Fibroblast of skin of scalp (primary cell): Measurements from ENCODE around the gene RBM14. TPM values are rescaled to one million over a fixed set of nuclear protein-coding genes. Genes with fewer than 3 reads are reported as not detected.
"Not testable (repeated sequence)": the region's sequence is repeated elsewhere in the genome, so short reads cannot be mapped to it uniquely, and the experiment has no call there.

Experiments
- DNase-seq: peaks from one replicate; pipeline ENCODE4 v3.0.0-alpha.2; 2013
- polyA plus RNA-seq, 2 experiments: library from polyadenylated mRNA; unstranded; fragments of 120-200 nt; gene quantifications; one replicate each; pipeline ENCODE4 v1.2.1, GENCODE V29; 2013; ENCODE audit not compliant: insufficient read length in 2 of 2

Gene RBM14
- polyA plus RNA-seq (2013, experiment 1 of 2; ENCODE audit: insufficient read length) = 39.4 TPM
- polyA plus RNA-seq (2013, experiment 2 of 2; ENCODE audit: insufficient read length) = 35.6 TPM

DNA sequence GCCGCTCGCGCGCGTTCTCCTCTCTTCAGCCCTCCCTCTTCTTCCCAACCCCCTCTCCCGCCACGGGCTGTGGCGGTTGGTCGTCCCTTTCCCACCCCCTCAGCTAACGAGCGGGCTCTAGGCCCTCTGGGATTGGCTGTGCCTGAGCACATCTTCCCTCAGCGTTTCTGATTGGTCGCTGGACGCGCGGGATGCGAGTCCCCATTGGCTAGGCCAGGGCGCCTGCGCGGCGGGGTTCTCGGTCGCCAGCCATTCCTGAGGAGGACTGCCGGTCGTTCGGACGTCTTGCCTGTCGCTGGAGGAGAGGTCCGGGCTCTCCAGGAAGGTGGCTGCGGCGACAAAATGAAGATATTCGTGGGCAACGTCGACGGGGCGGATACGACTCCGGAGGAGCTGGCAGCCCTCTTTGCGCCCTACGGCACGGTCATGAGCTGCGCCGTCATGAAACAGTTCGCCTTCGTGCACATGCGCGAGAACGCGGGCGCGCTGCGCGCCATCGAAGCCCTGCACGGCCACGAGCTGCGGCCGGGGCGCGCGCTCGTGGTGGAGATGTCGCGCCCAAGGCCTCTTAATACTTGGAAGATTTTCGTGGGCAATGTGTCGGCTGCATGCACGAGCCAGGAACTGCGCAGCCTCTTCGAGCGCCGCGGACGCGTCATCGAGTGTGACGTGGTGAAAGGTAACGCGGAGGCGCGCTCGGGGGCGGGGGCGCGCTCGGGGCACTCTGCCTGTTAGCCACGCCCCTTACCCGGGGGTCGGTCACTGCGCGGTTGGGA, at the start of gene RBM14:
Gene RBM14 (plus strand): TSS at position 252 of the 776 bp plus-strand sequence. CDS start 91 bp downstream, at position 343.
- peak; percentile 100 for DNase-seq

DNA sequence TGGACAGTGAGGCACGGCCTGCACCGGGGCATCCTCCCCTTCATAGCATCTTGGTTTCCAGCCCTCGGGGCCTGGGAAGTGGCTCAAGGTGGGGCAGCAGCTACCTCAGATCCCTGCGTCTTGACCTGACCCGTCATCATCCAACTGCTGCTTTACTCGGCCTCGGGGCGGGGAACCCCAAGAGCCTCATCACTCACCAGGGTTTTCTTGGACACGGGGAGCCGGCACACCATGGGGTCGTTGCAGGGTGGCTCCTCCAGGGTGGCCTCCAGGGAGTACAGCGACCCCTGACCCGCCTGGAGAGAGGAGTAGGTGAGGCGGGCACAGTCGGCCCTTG, 48.7 kb upstream of the RBM14 start:
- DNase-seq = no peak

- peak; percentile 74 for DNase-seq
Measured at GRCh38 chr11:66568124-66568916, 48.1 kb upstream of the RBM14 start, which contains the start of gene CTSF. Gene CTSF (minus strand): TSS chr11:66568606. CDS start chr11:66568486, 120 bp downstream.

- no peak for DNase-seq
Measured at GRCh38 chr11:66569076-66569475, 47.4 kb upstream of the RBM14 start.

GRCh38 chr11:66570079-66570849, 46.2 kb upstream of the RBM14 start:
- no peak for DNase-seq

- no peak for DNase-seq
Measured at GRCh38 chr11:66570850-66571180, 45.6 kb upstream of the RBM14 start.

- DNase-seq = peak; percentile 70
Measured at GRCh38 chr11:66579017-66579606, 37.3 kb upstream of the RBM14 start.

GRCh38 chr11:66580803-66581202, 35.6 kb upstream of the RBM14 start:
- no peak for DNase-seq

DNA sequence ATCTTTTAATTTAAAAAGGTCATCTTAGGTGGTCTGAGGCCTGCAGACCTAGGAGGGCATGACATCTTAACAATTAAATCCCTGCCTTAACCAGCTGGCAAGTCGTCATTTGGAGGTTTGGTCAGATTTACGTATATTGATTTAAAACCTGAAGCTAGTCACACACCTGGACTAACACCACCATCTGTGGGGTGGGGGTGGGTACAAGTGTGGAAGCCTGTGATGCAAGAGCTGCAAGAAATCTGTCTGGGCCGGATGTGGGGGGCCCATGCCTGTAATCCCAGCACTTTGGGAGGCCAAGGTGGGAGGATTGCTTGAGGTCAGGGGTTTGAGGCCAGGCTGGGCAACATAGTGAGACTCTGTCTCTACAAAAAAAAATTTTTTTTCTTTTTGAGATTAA, 35.2 kb upstream of the RBM14 start:
- DNase-seq = no peak

DNA sequence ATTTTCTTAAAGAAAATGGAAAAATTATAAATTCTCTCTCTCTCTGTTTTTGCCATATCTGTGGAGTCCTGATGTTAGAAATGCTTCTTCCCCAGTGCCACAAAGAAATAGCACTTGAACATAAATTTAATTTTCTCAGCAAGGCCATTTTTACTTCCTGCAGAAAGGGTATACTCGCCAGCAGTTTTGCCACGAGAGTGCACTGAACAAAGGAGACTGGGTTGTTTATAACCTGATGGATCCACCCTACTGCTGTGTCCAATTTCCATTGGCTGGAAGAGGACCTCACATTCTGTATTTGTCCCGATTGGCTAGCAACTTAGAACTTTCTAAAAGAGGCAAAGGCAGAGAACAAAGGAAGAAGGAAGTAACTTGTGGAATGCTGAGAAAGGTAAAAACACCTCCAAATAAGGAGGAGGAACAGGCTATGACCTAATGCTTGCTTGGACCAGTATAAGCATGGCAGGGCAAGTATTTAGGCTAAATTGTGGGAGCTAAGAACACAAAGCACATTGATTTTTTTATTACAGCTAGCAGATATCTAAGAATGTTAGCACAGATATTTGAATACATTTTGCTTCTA, 33.8 kb upstream of the RBM14 start:
- not testable (repeated sequence) for DNase-seq

DNA sequence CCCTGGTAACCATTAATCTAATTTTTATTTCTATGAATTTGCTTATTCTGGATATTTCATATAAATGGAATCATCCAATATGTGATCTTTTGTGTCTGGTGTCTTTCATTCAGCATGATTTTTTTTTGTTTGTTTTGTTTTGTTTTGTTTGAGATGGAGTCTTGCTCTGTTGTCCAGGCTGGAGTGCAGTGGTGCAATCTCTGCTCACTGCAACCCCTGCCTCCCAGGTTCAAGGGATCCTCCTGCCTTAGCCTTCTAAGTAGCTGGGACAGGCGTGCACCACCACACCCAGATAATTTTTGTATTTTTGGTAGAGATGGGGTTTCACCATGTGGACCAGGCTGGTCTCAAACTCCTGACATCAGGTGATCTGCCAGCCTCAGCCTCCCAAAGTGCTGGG, 31.0 kb upstream of the RBM14 start:
- DNase-seq = not testable (repeated sequence)

GRCh38 chr11:66586136-66586535, 30.3 kb upstream of the RBM14 start:
- DNase-seq = no peak

- DNase-seq = not testable (repeated sequence)
Measured at GRCh38 chr11:66589315-66589714, 27.1 kb upstream of the RBM14 start.

GRCh38 chr11:66589996-66590675, 26.3 kb upstream of the RBM14 start:
- DNase-seq = no peak

- no peak for DNase-seq
Measured at GRCh38 chr11:66591175-66591574, 25.3 kb upstream of the RBM14 start.

DNA sequence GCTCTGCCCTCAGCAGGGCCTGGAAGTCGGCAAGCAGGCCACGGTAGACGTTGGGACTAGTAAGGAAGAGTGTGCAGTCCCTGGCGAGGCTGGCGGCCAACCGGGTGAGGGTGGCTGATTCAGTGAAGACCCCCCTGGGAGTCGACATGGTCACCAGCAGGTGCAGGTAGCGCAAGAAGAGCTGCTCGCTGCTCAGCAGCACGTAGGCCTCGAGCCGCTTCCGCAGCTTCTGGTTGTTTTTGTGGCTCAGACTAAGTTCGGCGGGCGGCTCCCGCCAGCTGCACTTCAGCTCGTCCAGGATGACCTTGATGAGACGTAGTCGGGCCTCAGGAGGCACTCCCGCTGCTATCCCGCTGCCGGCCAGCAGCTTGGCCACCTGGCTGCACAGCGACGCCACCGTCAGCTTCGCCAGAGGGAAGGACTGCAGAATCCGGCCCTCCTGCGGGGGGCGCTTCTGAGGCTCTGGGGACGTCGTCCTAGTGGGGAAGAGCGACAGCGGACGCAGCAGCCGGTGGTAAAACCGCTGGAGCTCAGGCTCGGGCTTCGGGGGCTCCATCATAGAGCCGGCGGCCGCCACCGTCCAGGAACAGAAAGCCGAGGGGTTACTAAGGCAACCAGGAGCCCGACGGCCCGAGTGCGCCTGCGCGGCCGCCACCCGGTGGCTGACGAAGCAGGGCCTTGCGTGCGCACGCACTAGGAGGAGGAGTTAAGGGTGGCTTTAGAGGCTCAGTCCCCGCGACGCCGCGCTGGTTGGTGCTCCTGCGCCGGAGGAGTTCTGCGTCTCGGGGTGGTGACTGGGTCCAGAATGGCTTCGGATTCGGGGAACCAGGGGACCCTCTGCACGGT, 23.8 kb upstream of the RBM14 start, which contains the start of the genes CCDC87 and CCS:
Gene CCDC87 (minus strand): TSS at position 607 of the 846 bp plus-strand sequence. CDS start 48 bp downstream, at position 559.
Gene CCS (plus strand): TSS at position 729 of the 846 bp plus-strand sequence. CDS start 77 bp downstream, at position 806.
- peak; percentile 94 for DNase-seq

DNA sequence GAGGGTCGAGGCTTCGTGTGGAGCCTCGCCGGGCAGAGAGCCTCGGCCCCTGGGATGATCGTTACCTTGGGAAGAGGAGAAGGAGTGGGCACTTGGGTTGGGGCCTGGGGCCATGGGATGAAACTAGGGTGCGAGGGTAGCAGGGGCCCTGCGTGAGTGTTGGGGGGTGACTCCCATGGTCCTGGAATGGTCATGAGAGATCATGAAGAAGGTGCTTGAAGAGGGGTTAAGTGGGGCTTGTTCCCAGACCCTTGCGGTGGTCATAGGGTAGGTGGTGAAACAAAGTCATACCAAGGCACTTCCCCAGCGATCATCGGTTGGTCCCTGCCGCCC, 23.2 kb upstream of the RBM14 start:
- no peak for DNase-seq

DNA sequence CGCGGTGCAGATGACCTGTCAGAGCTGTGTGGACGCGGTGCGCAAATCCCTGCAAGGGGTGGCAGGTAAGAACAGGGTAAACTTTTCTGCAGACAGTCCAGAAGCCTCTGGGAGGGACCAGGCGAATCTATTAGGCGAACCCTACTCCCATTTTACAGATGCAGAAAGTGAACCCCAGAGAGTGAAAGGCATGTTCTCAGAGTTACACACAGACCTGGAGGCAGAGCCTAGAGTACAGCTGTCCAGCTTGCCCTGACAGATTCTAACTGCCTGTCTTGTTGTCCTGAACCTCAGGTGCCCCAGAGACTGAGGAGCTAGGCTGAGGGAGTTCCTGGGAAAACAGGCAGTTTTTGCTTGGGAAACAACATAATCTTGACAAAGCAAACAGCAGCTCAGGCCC, 22.8 kb upstream of the RBM14 start:
- DNase-seq = no peak

DNA sequence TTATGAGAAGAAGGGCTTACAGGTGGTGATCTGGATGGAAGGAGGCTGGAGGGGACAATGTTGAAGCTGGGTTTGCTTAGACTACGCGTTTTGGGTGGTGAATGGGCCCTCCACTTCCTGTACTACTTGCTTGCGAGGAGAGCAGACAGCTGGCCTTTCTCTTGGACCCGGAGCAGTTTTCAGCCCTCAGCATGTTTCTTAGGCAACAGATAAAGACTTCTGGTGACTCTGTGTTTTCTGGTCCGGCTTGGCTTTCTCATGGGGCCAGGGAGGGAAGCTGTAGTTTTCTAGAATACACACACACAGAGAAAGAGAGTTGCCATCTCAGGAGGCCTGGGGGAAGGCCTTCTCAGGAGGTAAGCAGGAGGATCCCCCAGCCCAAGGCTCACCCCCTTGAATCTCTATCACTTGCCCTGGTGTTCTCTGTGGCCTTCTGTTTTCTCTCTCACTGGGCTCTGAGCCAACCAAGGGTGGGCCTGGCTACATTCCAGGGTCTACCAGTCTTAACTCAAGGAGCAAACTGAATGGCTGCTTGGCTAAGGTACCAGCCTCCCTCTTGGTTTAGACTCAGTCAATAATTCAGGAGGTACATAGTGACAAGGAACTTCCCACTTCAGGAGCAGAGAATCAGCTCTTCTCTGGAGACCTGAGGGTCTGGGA, 21.1 kb upstream of the RBM14 start:
- DNase-seq = no peak

GRCh38 chr11:66598993-66599392, 17.4 kb upstream of the RBM14 start:
- no peak for DNase-seq
